DMS 273 (cell line): Measurements from ENCODE around the gene ASTN2.
"Not testable (repeated sequence)": the region's sequence is repeated elsewhere in the genome, so short reads cannot be mapped to it uniquely, and the experiment has no call there.

Experiments
- DNase-seq: peaks from one replicate; lab custom pipeline; 2025; ENCODE audit not compliant: unreplicated experiment; lab: John Stamatoyannopoulos, UW

The ASTN2 gene

DNA sequence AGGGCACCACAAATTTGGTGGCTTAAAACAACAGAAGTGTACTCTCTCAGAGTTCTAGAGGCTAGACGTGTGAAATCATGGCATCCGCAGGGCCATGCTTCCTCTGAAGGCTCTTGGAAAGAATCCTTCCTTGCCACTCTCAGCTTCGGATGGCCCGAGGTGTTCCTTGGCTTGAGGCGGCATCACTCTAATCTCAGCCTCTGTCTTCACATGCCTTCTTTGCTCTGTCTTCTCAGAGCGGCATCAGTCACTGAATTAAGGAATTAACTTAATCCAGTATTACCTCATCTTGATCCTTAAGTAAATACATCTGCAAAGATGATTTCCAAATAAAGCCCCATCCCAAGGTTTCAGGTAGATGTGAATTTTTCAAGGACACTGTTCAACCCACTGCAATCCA is 938.9 kb downstream of the ASTN2 start:
- no peak for DNase-seq

DNA sequence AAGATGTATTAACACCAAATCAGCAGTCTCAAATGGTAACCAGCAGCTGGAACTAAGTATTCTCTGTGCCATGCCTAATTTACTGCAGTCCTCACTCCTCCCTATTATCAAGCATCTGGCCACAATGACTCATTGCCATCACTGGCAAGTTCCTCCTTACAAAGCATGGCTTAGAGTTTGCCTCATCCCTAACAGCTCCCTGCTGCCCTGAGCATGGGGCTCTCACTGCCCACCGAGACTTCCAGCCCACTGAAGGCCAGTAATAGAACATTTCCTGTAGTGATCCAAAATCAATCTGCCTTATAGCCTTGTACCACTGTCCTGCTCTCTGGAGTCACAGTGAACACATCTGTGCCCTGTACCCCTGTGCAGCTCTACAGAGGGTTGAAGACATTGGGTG is 939.7 kb downstream of the ASTN2 start:
- no peak for DNase-seq

DNA sequence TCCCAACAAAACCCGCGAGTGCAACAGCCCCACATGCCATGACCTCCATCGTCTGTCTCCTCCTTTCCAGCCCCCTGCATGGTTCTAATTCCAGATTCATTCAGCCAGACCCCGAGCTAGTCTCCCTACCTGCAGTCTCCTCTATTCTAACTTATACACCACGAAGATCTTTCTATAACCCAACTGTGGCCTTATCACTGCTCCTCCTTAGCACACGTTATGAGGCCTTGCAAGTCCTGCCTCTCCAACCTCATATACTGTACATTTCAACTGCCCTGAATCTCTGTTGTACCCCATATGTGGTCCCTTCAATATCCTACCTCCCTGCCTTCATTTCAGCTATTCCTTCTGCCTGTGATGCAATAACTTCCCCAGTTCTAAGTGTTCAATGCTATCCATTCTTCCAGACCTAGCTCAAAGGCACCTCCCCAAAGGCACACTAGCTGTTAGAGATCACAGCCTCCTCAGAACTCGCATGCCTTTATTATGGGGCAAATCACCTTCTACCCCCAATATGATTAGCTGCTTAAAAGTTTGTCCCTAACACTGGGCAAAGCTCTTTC is 942.8 kb downstream of the ASTN2 start:
- no peak for DNase-seq

DNA sequence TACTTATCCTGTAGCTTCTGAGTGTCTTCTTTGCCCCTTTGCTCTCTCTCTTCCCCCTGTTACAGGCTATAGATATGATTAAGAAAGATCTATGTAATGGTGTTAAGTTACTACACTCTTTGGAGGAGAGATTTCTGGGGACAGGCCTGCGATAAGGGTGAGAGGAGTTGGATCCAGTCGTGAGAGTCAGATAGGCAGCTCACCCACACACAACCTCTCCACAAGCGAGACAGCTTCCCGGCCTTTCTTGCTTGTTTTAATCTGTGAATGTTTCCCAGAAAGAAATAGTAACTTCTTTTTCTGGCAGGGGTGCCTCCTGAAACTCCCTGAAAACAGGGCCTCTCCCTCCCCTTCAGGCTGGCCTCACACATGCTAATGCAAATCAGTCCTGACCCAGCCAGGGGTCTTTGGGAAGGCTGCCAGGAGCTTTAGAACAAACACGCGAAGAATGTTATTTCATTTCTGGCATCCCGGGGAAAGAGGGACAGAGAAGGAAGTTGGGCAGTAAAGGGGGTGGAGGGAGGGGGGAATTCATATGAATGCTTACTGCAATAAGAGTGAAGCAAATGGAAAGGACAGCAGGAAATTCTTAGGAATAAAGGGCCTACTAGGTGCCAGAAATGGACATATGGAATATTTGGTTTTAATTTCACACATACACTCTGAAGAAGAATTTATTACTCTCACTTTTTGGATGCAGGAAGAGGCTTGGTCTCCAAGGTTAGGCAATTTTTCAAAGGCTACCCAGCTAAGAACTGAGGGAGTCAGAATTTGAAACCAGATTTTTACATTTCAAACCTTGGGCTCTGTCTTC is 943.6 kb downstream of the ASTN2 start:
- no peak for DNase-seq

DNA sequence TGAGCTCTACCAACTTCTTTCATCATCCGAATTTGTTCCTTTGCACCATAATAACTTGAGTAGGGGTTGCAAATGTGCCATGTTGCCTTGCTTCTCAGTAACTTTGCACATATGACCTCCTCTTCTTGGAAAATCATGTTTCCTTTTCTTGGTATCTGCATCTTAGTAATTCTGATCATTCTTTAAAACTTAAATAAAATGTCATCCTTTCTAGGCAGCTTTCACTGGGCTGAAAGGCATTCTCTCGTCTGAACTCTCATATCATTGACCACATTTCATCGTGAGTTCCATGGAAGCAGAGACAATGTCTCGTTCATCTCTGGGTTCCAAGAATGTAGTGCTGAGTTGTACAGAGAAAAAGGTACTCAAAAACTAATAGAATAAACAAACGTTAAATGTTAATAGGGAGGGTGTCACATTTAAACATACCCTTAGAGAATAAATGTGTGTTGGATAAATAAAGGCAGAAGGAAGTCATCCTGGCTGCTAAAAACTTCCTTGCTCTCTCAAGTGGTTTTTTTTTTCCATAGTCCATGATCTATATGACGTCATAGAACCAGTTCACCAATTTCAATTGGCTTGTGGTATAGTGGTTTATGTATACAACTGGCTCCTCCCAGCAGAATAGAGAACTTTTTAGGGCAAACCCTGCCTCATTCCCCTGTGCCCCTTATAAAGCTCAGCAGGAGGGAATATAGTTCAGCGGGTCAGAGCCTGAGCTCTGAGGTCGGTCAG is 945.9 kb downstream of the ASTN2 start:
- DNase-seq, result no peak

DNA sequence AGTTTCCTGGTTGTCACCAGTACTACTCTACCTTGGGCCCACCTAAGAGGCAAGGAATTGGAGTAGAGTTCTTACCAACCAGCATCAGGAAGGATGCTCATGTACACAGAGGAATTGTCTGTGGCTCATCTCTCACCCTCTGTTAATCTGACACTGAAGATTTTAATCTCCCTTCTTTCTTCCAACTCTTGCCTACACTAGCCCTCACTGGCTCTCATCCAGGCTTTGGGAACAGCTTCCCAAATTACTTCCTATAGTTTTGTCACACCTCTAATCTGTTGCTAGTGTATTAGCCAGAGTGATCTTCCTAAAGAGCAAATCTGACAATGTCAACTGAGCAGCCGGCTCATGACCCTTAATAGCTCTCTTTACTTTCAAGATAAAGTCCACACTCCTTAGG is 946.5 kb downstream of the ASTN2 start:
- DNase-seq, result no peak

DNA sequence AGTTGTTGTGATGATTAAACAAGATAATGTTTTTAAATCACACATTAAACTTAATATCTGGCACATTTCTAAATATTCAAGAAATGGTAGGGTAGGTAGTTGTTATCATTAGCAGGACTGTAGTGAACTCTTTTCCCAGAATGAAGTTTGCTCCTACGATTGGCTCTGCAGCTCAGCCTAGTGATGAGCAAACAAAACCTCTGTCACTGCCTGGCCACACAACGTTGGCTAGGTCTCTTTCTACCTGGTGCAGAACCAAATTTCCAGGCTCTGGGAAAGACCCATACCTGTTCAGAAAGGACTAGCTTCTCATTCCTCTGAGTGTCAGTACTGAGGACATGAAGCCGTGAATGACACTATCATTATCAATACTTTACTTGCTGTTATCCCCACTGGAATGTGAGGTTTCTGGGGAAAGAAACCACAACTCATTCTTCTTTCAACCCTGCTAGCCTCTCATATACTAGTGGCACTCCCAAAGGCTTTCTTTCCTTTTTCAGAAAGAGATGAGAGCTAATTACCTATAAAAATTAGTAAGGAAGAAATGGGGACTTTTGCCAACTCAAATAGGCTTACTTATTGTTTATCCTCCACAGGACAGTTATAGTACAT is 947.0 kb downstream of the ASTN2 start:
- no peak for DNase-seq

DNA sequence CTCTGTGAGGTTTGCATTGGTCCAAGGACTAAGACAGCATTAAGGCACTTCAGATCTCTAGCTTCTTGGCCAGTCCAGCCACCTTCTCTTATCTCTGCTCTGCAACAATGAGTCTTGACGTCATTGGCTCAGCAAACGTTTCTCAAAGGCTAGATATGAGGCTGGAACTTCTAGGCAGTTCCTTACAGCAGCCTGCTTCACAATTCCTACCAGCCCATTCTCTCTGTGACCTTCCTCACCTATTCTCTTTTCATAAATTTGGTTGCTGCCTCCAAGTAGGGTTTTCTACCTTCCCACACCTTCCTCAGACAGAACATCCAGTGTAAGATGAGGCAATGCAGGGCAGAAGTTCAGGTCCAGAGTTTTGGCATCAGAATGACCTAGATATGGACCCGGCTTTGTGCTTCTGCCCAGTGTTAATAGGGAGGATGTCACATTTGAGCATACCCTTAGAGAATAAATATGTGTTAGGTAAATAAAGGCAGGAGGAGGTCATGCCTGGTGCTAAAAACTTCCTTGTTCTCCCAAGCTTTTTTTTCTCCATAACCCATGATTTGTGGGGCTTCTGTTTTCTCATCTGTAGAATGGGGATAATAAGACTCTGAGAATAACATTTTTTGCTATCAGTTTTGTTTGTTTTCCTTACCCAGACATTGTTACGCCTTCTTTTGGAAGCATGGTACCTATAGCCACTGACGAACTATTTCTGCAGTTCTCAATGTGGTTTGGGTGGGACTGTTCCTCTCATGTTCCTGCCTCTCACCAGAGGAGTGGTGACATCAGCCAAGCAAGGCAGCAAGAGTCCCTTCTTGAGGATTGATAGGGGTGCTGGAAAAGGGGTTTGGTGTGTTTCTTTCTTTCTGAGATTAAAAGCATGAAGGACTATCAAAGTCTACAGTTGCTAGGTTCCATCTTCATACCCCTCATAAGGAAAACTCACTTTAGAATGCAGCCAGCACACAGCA is 948.3 kb downstream of the ASTN2 start:
- no peak for DNase-seq

DNA sequence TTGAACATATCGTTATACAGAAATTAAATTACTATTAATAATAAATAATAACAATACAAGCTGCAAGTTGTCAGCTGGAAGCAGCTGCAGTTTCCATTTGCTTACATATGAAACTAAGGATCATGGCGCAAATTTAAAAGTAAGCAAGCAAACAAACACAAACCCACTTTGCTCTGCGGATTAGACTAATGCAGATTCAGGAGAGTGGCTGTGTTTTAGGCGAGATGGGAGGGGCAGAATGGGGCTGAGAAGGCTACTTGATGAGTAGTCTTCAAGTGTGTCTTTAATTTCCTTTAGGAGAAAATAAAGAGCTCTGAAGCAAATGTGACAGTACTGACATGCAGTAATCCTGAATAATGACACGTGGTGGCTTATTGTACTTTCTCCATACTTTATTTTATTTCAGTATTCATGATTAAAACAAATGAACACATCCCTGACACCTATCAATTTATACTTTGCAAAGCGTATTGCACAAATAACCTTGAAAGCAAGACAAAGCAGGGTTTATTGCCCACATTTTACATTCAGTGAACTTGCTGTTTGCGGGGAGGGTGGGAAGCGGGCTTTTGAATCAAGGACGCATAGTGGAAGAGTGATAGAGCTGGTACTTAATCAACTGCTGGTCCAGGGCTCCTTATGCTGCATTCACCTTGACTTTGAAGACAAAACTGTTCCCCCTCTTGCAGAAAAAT is 949.1 kb downstream of the ASTN2 start:
- DNase-seq, result no peak

DNA sequence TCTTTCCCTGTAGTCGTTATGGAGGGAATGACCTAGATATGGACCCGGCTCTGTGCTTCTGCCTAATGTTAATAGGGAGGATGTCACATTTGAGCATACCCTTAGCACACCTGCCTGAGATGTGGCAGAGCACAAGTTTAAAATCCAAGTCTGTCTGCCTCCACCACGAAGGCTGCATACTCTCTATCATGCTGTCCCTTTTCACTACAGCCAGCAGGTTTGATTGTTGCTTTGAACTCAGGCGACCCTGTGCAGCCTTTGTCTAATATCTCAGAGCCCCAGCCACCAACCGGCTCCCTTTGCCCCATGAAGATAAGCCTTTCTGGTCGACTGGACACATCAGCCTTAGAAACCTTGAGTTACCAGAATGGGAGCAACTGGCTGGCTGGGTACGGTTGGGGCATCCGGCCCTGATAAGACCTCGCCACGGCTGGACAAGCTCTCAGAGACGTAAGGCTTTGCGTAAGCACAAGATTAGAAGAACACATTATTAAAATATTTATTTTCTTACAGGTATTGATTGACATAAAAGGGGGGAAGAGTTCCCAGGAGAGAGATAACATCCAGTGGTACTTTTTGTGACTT is 949.8 kb downstream of the ASTN2 start:
- no peak for DNase-seq

DNA sequence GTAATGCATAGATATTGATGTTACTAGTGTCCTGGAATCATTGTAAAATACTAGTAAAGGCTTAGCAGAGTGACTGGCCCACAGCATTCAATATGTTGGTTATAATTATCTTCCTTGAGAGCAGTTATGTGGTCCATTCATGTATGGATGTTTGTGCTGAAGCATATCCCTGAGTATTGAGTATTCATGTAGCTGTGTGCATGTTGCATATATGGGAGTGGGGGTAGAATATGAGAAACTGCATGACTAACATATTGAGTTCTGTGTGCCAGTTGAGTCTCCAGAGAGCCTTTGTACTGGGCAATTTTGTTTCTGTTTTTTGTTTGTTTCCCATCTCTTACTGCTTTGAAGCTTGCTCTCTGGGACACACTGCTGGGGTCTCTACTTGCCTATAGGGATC is 950.4 kb downstream of the ASTN2 start:
- no peak for DNase-seq

DNA sequence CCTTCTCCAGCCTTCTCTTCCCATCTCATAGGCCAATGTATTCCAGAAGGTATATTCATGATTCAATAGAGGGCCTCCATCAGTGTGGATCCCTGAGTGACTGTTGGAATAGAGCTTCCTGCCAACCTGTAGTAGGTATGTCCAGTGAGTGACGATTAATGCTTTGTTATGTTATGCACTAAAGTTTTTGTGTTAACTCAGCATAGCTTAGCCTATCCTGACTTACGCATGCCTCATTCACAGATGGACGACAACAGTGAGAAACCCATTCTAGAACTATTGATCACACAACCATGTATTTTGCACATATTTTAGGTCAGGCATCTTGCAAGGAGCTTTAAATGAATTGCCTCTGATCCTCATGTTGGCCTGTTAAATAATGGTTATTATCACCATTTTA is 953.2 kb downstream of the ASTN2 start:
- DNase-seq, result no peak

DNA sequence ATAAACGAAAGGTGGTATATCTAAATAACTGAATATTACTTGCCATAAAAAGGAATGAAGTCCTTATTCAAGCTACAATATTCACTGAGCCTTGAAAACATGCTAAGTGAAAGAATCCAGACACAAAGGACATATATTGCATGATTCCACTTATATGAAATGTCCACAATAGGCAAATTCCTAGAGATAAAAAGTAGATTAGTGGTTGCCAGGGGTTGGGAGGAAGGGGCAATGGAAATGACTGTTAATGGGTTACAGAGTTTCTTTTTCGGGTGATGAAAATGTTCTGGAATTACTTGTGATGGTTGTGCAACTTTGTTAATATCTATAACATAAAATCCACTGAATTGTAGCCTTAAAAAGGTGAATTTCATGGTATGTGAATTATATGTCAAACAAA is 954.8 kb downstream of the ASTN2 start:
- DNase-seq, result no peak

DNA sequence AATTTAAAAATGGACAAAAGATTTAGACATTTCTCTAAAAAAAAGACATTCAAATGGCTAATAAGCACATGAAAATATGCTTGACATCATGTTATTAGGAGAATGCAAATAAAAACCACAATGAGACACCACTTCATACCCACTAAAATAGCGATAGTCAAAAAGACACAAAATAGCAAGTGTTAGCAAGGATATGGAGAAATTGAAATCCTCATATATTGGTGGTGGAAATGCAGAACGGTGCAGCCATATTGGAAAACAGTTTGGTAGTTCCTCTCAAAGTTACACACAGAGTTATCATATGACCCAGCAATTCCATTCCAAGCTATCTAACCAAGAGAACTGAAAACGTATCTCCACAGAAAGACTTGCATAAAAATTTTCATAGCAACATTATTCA is 955.3 kb downstream of the ASTN2 start:
- DNase-seq, result no peak

DNA sequence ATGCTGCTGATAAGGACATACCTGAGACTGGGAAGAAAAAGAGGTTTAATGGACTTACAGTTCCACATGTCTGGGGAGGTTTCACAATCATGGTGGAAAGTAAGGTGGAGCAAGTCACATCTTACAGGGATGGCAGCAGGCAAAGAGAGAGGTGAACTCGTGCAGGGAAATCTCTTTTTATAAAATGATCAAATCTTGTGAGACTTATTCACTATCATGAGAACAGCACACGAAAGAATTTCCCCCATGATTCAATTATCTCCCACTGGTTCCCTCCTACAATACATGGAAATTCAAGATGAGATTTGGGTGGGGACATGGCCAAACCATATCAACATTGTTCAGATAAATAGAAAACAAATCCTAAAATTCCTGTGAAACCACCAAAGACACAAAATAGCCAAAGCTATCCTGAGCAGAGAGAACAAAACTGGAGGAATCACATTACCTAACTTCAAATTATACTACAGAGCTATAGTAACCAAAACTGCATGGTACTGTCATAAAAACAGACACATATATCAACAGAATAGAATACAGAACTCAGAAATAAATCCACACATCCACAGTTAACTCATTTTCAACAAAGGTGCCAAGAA is 958.3 kb downstream of the ASTN2 start:
- DNase-seq, result no peak

DNA sequence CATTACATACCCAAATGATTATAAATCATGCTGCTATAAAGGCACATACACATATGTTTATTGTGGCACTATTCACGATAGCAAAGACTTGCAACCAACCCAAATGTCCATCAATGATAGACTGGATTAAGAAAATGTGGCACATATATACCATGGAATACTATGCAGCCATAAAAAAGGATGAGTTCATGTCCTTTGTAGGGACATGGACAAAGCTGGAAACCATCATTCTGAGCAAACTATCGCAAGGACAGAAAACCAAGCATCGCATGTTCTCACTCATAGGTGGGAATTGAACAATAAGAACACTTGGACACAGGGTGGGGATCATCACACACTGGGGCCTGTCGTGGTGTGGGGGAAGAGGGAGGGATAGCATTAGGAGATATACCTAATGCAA is 960.3 kb downstream of the ASTN2 start:
- not testable (repeated sequence) for DNase-seq

DNA sequence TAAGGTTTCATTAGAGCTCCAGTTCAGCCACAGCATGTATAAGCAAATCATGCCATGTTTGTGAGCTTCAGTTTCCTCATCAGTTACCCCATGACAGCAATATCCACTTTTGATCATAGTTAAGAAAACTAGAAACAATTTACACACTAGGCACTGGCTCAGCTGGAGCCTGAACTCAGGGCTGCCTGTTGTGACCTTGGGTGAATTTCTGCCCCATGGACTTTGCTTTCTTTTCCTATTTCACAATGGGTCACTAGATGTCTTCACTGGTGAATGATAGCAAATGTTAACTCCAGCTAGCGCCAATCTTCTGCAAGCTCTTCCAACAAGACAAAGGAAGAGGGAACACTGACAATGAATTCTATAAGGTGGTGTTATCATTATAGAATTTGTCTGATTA is 961.1 kb downstream of the ASTN2 start:
- no peak for DNase-seq

DNA sequence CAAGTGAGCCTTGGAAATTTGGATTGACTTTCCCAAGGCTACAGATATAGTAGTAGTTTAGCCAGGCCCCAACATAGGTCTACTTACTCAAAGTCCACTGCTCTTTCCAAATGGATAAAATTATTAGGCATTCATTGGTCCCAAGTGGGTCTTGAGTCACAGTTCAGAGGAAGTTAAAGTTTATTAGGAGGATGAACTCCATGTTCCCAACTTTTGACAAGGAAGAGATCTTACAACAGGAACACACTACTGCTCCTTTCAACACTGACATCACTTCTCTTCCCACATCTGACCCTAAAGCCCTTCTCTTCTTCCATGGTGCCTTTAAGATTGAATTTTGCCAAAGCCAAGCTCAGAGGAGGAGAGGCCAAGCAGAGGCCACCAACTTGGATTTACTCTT is 962.2 kb downstream of the ASTN2 start:
- DNase-seq, result no peak

DNA sequence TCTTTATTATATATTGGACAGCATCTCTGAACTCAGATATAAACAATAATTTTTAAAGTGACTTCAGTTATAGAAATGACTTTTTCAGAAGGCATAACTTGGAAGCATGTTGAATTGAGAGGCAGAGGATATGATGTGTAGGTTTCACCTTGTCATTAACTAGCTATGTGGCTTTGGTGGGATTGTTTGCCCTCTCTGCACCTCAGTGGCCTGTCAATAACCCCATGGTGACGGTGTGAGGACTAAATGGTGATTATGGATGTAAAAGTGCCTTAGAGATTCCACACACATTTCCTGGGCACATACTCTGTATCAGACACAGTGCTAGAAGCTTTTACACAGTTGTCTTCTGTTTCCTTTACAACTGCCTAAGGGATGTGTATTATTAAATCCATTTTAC is 962.6 kb downstream of the ASTN2 start:
- no peak for DNase-seq
